Activated CD8-positive, alpha-beta memory T cell treated with anti-CD3 and anti-CD28 coated beads, Interleukin-2, amount 10 ng/mL, durations not matched to agents 7 days and 5 days (primary cell): ENCODE results near the gene SYP. TPM values are rescaled to one million over a fixed set of nuclear protein-coding genes. Genes with fewer than 3 reads are reported as not detected.
"Not testable (repeated sequence)": the region's sequence is repeated elsewhere in the genome, so short reads cannot be mapped to it uniquely, and the experiment has no call there.

Source experiments
- ATAC-seq: fragments of 150-1000 bp; cut with Tn5 transposase; one replicate; pipeline ENCODE4 v1.10.0; 2021; ENCODE audit warnings: moderate library complexity
- CTCF ChIA-PET: fragments of 350-600 bp; sonication (Branson Sonifier 250); formaldehyde crosslinking; loops from one replicate; lab custom pipeline; 2021; ENCODE audit warnings: antibody characterized with exemption; lab: Charles Lee
- DNase-seq: peaks from one replicate; pipeline ENCODE4 v3.0.0-alpha.2; 2020
- H3K27ac Mint-ChIP-seq: one replicate; pipeline ENCODE4 v1.8.0; 2021; ENCODE audit warnings: mild to moderate bottlenecking, mixed read lengths
- H3K27me3 Mint-ChIP-seq: one replicate; pipeline ENCODE4 v1.8.0; 2021; ENCODE audit warnings: mixed read lengths
- H3K36me3 Mint-ChIP-seq: one replicate; pipeline ENCODE4 v1.8.0; 2021; ENCODE audit warnings: mild to moderate bottlenecking, mixed read lengths
- H3K4me1 Mint-ChIP-seq: one replicate; pipeline ENCODE4 v1.8.0; 2021; ENCODE audit warnings: mixed read lengths
- H3K4me3 Mint-ChIP-seq: one replicate; pipeline ENCODE4 v1.8.0; 2021; ENCODE audit warnings: mild to moderate bottlenecking, moderate library complexity, mixed read lengths
- H3K9me3 Mint-ChIP-seq: one replicate; pipeline ENCODE4 v1.8.0; 2022; ENCODE audit warnings: low read depth, mixed read lengths
- total RNA-seq, 2 experiments: library from RNA; stranded (reverse); gene quantifications; one replicate each; pipeline ENCODE4 v1.2.3, GENCODE V29; 2021

Gene SYP
- total RNA-seq, 2 experiments from 2014 or later = 1.9 to 3.9 TPM

- Mint-ChIP-seq H3K27me3 (no peaks in the 10 kb centered on the region), H3K36me3 (peaks cover 41% of the 10 kb centered on the region), H3K4me3 (no peak overlapping the region), H3K9me3 (no peaks in the 10 kb centered on the region), H3K4me1 (peaks cover 10% of the 10 kb centered on the region), H3K27ac (no peak overlapping the region)
- CTCF ChIA-PET = no interaction called here
- DNase-seq (no peak), ATAC-seq (no peak)
Measured at GRCh38 chrX:49178537-49178936, 21.5 kb downstream of the SYP start.

GRCh38 chrX:49177873-49178480 is 22.0 kb downstream of the SYP start:
- no peak for ATAC-seq
- Mint-ChIP-seq H3K27me3 (no peaks in the 10 kb centered on the region), H3K9me3 (no peaks in the 10 kb centered on the region), H3K4me1 (peaks cover 15% of the 10 kb centered on the region), H3K36me3 (peaks cover 39% of the 10 kb centered on the region), H3K4me3 (no peak overlapping the region), H3K27ac (no peak overlapping the region)
- CTCF ChIA-PET = interaction anchor here (0.7 to 1.6 kb wide), 2 partner anchors 12 to 97 kb away, joined by 3 to 5 read pairs; no protein-coding TSS in a partner anchor
- no peak for DNase-seq

- ATAC-seq (peak; percentile 35), DNase-seq (no peak)
- H3K27ac Mint-ChIP-seq = no peak overlapping the region
- H3K4me1 Mint-ChIP-seq = peaks cover 20% of the 10 kb centered on the region
- peaks cover 36% of the 10 kb centered on the region for H3K36me3 Mint-ChIP-seq
- CTCF ChIA-PET = interaction anchor here (0.7 to 1.6 kb wide), 2 partner anchors 11 to 97 kb away, joined by 3 to 5 read pairs; no protein-coding TSS in a partner anchor
- H3K4me3 Mint-ChIP-seq = no peak overlapping the region
- no peaks in the 10 kb centered on the region for H3K9me3 Mint-ChIP-seq
- H3K27me3 Mint-ChIP-seq = no peaks in the 10 kb centered on the region
Measured at GRCh38 chrX:49177338-49177833, 22.6 kb downstream of the SYP start.

GRCh38 chrX:49176421-49177326 is 23.3 kb downstream of the SYP start:
- DNase-seq (no peak), ATAC-seq (no peak)
- Mint-ChIP-seq H3K27me3 (no peaks in the 10 kb centered on the region), H3K4me3 (no peak overlapping the region), H3K36me3 (peaks cover 33% of the 10 kb centered on the region), H3K4me1 (peaks cover 20% of the 10 kb centered on the region), H3K27ac (no peak overlapping the region), H3K9me3 (no peaks in the 10 kb centered on the region)
- CTCF ChIA-PET = interaction anchor here (1.6 kb wide), 1 partner anchor 10 kb away, joined by 5 read pairs; no protein-coding TSS in a partner anchor

- Mint-ChIP-seq H3K4me3 (no peak overlapping the region), H3K27ac (no peak overlapping the region), H3K27me3 (no peaks in the 10 kb centered on the region), H3K9me3 (no peaks in the 10 kb centered on the region), H3K36me3 (peaks cover 31% of the 10 kb centered on the region), H3K4me1 (peaks cover 24% of the 10 kb centered on the region)
- CTCF ChIA-PET = no interaction called here
- ATAC-seq = no peak
- no peak for DNase-seq
Measured at GRCh38 chrX:49175435-49176274, 24.3 kb downstream of the SYP start.

- Mint-ChIP-seq H3K27me3 (no peaks in the 10 kb centered on the region), H3K9me3 (no peaks in the 10 kb centered on the region), H3K36me3 (peaks cover 25% of the 10 kb centered on the region), H3K4me3 (no peak overlapping the region), H3K4me1 (peaks cover 24% of the 10 kb centered on the region), H3K27ac (no peak overlapping the region)
- CTCF ChIA-PET = no interaction called here
- DNase-seq (no peak), ATAC-seq (no peak)
Measured at GRCh38 chrX:49174723-49175122, 25.3 kb downstream of the SYP start.

GRCh38 chrX:49173544-49173943 is 26.4 kb downstream of the SYP start:
- H3K9me3 Mint-ChIP-seq, DNase-seq, H3K27me3 Mint-ChIP-seq, H3K27ac Mint-ChIP-seq, CTCF ChIA-PET, ATAC-seq: not testable (repeated sequence)
- peaks cover 18% of the 10 kb centered on the region for H3K36me3 Mint-ChIP-seq
- H3K4me1 Mint-ChIP-seq = peaks cover 24% of the 10 kb centered on the region
- peak overlapping the region; percentile 70 for H3K4me3 Mint-ChIP-seq

- Mint-ChIP-seq H3K4me3 (peak overlapping the region; percentile 87), H3K36me3 (peaks cover 15% of the 10 kb centered on the region), H3K27ac (peak overlapping the region; percentile 91), H3K27me3 (no peaks in the 10 kb centered on the region), H3K9me3 (no peaks in the 10 kb centered on the region), H3K4me1 (peaks cover 30% of the 10 kb centered on the region)
- DNase-seq (peak; percentile 90), ATAC-seq (peak; percentile 89)
- CTCF ChIA-PET = interaction anchor here (0.8 to 1.5 kb wide), 3 partner anchors 8 to 20 kb away, joined by 3 to 6 read pairs (median 4); no protein-coding TSS in a partner anchor
Measured at GRCh38 chrX:49172280-49172780, 27.7 kb downstream of the SYP start.

GRCh38 chrX:49171752-49172279 is 28.2 kb downstream of the SYP start, which contains the start of gene PLP2:
TSS of gene PLP2 (plus strand) at chrX:49171898. CDS start at chrX:49172001, 103 bp downstream.
- ATAC-seq = peak; percentile 37
- CTCF ChIA-PET = interaction anchor here (0.7 to 1.5 kb wide), 4 partner anchors 8 to 21 kb away, joined by 3 to 6 read pairs (median 4); no protein-coding TSS in a partner anchor
- Mint-ChIP-seq H3K4me3 (peak within 1 kb of the TSS; percentile 87), H3K36me3 (peaks cover 15% of the 10 kb centered on the region), H3K4me1 (peaks cover 32% of the 10 kb centered on the region), H3K27ac (peak within 1 kb of the TSS; percentile 91), H3K27me3 (no peaks in the 10 kb centered on the region), H3K9me3 (no peaks in the 10 kb centered on the region)
- DNase-seq = peak; percentile 60

GRCh38 chrX:49167740-49168108 is 32.3 kb downstream of the SYP start:
- Mint-ChIP-seq H3K9me3 (no peaks in the 10 kb centered on the region), H3K4me1 (peaks cover 39% of the 10 kb centered on the region), H3K4me3 (peak overlapping the region; percentile 81), H3K27ac (peak overlapping the region; percentile 96), H3K27me3 (no peaks in the 10 kb centered on the region), H3K36me3 (no peaks in the 10 kb centered on the region)
- ATAC-seq (no peak), DNase-seq (no peak)
- CTCF ChIA-PET = interaction anchor here (0.7 to 4.2 kb wide), 6 partner anchors 12 to 380 kb away, joined by 3 to 31 read pairs (median 5); no protein-coding TSS in a partner anchor

GRCh38 chrX:49166914-49167739 is 32.9 kb downstream of the SYP start:
- peak; percentile 81 for DNase-seq
- H3K4me1 Mint-ChIP-seq = peaks cover 37% of the 10 kb centered on the region
- ATAC-seq = peak; percentile 38
- H3K27me3 Mint-ChIP-seq = no peaks in the 10 kb centered on the region
- CTCF ChIA-PET = interaction anchor here (0.7 to 4.2 kb wide), 8 partner anchors 10 to 276 kb away, joined by 3 to 31 read pairs (median 4); no protein-coding TSS in a partner anchor
- H3K9me3 Mint-ChIP-seq = no peaks in the 10 kb centered on the region
- H3K36me3 Mint-ChIP-seq = no peaks in the 10 kb centered on the region
- H3K27ac Mint-ChIP-seq = peak overlapping the region; percentile 96
- peak overlapping the region; percentile 81 for H3K4me3 Mint-ChIP-seq
